Stimulated activated CD8-positive, alpha-beta memory T cell treated with anti-CD3 and anti-CD28 coated beads, Interleukin-7, amount 100 ng/mL, for 4 hours (primary cell): Measurements from ENCODE around the gene IGSF8.
"Not testable (repeated sequence)": the region's sequence is repeated elsewhere in the genome, so short reads cannot be mapped to it uniquely, and the experiment has no call there.

Experiments
- DNase-seq, 2 donors: peaks; one replicate each; pipeline ENCODE4 v3.0.0-alpha.2; 2020; ENCODE audit warnings: low read depth in 2 of 2

Gene IGSF8

DNA sequence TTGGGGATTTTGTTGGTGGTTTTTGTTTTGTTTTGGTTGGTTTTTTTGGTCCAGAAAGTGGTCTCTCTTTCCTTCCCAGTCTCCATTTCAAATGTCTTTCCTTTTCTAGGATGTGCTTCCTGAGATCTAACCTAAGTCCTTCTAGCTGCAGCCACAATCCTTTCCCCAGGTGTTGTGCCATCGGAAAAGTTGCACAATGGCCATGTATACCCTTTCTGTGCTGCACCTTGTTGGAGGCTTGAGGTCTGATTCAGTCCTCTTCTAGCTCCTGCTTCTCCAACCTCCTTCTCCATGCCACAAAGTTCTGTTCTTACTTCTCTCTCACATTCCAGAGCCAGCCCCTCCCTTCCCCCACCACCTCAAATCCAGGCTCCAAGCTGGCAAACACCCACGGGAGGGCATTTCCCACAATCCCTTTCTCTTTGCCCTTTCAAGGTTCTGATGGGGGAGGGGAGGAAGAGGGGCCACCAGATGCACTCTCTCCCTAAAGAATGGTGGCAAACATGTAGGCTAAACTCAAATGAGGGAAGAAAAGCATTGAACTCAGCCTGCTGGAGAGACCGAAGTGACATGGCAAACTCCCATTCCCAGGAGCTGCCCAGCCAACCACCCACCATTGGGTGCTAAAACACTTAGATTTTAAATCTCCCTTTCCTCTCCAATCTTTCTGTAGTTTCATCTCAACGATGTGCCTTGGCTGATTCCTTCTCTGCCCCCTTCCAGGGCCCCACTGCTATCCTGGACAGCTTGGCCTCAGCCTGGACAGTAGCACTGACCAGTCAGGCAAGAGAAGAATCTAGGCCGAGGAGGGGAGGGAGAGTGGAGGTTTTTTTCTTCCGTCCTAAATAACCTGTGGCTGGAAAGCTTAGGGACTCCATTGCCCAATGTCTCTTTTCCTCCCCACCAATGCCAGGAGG is 31.3 kb downstream of the IGSF8 start:
- DNase-seq, result no peak

DNA sequence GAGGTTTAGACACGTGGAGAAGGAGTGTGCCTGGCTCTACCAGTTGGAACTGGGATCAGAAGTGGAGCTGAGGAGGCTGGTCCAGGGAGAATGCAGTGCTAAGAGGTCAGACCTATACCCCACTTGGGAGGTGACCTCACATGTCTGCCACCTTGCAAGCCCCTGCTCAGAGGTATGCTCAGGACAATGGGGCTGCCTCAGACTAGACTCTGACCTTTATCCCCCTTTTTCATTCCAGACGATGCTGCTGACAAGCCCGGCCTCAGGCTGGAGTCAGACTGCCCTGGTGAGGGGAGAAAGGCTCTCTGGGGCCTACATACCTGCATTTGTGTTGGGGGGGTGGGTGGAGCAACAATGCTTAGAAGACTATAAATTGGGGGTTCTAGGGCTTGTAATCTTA is 33.7 kb downstream of the IGSF8 start:
- no peak for DNase-seq

DNA sequence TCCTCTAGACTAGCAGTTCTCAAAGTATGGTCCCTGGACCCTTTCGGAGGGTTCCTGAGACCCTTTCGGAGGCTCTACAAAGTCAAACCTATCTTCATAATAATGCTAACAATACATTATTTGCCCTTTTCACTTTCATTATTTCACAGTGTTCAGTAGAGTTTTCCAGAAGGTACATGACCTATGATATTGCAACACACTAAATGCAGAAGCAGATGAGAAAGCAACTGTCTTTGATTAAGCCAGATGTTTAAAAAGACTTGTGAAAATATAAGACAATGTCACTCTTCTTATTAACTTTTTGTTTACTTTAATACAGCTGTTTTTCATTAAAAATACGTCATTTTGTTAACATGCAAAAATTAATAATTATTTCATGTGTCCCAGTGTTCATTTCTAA is 34.3 kb downstream of the IGSF8 start:
- DNase-seq, result no peak

DNA sequence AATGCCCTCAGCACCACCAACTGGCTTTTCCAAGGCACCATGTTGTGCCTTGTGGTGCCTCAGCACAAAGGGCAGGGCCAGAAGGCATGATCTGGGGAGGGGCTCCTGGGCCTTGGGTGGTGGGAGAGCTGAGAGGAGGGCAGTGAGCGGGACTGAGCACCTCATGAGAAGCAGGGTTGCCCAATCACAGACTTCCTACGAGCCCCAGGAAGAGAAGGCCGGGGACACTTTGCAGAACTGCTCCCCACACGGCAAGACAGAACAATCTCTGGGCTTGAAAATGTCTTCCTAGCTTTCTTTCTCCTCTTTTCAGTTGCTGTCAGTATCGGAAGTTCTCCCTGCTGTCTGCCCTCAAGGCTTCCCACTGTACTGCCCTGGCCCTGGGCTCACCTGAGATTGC is 35.2 kb downstream of the IGSF8 start:
- DNase-seq, result no peak

DNA sequence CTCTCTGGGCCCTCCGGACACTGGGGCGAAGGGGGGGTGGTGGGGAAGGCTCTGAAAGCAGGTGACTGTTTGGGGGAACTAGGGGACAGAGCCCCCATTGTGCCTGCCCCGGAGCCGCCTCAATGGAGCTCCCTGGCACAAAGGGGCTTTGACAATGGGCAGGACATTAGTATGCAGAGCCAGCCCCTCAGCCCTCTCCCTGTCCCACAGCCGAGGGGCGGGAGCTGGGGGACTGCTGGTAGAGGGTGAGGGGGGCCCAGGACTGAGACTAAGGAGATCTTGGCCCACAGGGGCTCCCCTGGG is 36.2 kb downstream of the IGSF8 start:
- no peak for DNase-seq

DNA sequence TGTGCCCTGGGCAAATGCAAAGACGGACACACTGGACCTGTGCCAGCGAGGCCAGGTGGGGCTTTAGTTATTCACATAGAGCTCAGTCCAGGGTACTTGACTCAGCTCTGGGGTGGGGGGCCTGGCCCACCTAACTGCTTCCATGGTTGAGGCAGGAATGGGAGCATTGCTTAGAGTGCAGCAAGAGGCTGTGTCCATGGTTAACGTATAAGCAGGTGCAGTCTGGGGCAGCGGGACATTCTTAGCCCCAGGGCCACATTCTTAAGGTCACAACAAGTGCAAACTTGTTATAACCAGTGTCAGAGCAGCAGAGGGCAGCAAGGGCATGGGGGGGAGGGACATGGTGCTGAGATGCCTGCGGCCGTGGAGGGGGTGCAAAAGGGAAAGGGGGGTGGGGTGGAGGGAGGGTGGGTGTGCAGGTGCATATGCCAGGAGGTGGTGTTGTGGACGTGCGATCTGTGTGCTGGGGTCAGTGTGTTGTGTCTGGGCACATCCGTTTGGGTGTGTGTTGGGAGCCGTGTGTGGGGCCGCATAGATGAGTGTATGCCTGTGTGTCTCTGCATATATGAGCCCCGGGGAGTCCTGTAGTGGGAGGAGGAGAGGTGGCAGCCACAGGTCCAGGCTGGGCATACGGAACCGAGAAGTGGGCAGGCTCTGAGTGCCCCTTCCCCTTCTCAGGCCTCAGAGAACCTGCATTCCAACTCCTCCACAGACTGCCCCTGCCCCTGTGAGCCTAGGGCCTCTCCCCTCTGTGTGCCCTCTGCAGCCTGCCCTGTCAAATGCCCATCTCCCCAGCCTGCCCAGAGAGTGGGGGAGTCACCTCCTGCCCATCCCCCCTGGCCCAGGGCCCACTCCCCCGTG is 36.8 kb downstream of the IGSF8 start:
- no peak for DNase-seq

DNA sequence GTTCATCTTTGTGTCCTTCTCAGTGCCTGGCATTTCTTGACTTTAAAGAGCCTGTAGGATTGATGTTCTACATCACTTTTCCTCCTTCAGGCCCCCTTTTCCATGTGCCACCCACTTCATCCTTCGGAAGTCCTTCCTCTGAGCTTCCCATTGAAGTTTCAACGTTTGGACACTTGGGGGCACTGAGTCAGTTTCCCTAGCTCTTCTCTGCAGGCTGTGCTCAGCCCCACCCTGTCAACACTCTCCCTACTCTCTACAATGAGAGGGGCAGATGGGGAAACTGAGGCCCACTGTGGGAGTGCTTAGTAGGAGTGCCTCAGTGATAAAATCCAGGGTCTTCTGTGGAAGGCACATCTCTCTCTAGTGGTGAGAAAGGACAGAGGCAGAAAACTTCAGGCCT is 40.3 kb downstream of the IGSF8 start:
- DNase-seq, result no peak

DNA sequence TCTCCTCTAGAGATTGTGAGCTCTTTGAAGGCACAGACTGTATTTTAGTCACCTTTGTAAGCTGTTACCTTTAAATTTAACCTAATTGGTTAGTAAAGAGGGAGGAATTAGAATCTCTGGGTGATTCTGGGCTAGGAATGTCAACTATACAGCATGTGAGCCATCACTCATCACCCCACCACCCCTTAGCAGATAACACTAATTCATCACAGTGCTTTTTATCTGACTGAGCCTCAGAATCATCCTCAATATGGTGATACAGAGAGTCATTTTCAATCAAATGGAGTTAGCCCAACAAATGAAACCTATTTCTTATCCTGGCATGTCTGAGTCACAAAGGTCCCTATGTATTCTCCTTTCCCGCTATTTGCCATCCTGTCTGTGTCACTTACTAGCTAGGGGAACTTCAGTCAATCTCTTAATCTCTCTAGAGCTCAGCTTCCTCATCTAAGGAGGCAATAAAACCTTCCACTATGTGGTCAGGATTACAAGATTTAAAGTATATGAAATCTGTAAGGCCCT is 41.7 kb downstream of the IGSF8 start:
- DNase-seq, result no peak

DNA sequence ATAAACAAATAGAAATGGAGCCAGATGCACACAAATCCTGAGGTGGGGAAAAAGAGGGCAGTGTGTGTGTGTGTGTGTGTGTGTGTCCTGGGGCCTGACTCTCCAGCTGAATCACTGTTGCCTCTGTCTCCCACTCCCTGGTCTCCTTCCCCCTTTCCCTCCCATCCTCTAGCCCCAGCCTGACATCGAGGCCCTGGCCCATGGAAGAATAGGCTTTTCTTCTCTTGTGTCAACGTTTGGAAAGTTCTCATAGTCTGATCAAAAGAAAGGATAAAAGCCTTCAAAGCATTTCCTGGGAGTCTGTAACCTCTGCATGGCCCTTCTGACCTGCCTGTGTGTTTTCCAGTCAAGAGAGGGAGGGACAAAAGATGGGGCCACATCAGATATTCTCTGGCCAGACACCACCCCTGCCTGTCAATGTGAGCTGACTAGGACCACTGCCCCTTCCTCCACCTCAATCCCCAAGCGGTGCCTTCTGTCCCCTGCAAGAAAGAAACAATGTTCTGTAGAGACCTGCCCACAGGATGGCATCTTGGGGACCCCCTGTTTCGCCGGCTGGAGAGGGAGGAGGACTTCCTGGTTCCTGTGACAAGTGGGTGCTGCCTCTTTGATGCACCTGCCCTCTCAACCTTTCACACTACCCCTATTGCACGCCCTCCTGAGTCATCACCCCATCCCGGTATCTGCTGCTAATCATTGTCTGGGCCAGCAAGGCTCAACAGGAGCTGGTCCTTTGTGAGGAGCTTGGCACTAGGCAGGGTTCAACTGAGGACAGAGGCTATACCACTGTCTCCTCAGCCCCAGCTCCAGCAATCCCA is 44.7 kb downstream of the IGSF8 start:
- no peak for DNase-seq

DNA sequence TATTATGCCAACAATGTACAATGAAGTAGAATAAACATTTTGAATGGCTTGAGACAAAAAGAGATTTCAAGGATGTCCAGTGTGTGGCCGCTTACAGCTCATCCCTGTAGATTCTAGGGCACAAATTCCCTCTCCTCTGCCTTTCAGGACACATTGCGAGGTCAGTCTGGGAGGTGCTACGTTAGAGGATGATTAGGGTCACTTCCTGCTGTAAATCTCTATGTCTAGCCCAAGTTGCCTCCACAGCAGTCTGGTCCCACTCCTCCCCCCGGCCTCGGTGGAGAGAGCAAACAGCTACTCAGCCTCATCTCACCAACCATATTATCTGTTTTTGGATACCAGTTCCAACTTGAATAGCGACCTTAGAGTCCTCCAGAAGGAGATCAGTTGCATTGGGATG is 45.5 kb downstream of the IGSF8 start:
- no peak for DNase-seq

DNA sequence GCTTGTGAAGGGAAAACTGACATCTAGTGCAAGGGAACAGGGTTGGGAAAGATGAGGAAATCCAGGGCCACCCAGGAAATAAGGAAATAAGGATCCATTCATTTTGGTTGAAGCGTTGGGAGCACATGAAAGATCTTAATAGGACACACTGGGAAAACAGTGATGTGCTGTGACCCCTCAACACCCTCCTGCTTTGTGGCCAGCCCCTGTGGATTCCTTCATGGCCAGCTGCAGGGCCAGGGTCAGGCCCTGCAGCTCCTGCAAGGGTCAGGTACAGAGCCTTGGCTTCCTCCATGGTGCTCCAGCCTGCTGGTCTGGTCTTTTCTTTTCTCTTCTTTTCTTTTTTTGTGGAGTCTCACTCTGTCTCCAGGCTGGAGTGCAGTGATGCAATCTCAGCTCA is 47.8 kb downstream of the IGSF8 start:
- no peak for DNase-seq

DNA sequence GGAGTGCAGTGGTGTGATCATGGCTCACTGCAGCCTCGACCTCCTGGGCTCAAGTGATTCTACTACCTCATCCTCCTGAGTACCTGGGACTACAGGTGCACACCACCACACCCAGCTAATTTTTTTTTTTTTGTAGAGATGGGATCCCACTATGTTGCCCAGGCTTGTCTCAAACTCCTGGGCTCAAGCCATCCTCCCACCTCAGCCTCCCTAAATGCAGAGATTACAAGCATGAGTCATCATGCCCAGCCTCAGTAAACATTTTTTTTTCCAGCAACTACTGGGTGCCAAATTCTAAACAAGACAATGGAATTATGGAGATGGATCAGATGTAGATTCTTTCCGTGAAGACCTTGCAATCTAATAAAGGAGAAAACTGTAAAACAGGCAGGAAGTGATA is 48.2 kb downstream of the IGSF8 start:
- DNase-seq, result not testable (repeated sequence)

DNA sequence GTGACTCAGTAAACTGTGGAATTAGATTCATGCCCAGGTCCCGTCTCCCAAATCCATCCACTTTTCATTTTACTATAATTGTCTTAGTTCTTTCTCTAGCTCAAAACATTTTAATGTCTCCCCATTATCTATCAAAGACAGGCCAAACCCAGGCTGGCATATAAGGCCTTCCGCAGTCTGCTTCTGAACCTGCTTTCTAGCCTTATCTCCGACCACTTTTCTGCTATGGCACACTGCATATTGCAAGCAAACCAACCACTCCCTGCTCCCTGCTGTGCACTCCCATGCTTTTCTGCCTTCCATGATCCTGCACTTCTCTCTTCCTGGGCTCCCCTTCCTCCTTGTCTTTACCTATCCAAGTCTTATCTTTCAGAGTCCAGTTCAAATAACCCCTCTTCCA is 49.3 kb downstream of the IGSF8 start:
- no peak for DNase-seq

DNA sequence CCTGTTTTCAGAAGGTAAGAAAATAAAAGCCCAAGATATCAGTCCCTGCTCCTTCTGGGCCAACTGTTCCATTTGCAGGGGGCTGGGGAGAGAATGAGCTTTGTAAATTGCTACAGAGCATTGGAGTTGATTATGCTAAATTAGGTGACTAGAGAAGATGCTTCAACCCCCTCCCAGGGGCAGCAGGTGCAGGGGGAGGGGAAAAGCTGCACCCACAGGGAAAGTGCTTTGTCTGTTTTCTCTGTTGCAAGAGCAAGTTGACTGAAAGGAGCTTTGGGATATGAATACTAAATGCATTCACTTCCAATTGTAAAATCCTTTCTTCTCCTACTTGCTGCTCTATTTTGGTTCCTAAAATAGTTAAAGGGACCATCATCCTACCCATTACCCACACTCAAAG is 50.1 kb downstream of the IGSF8 start:
- DNase-seq, result no peak

DNA sequence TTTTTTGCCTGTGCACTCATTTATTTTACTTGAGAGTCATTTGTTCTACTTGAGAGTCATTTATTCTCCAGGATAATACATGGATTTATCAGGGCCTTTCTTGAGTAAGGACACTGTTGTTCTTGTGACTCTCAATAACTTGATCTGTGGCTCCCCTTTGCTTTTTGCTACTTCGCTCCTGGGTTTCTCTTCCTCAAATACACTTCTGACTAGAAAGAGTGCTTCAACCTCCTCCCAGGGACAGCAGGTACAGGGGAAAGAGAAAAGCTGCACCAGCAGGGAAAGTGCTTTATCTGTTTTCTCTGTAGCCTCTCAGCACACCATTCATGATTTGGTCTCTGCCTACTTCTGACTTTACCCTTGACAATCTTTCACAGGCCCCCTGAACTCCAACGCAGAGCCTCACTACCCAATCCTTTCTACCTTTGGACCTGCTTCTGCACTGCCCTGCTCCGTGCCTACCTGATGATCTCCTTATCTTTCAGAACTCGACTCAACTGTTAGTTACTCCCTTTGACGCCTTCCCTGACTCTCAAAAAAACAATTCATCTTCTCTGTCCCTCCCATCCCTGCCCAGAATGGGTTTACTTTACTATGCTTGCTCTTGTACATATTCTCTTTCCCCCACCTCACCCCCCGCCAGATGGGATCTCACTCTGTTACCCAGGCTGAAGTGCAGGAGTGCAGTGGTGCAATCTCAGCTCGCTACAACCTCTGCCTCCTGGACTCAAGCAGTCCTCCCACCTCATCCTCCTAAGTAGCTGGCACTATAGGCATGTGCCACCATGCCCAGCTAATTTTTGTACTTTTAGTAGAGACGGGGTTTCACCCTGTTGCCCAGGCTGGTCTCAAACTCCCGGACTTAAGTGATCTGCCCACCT is 51.1 kb downstream of the IGSF8 start:
- no peak for DNase-seq

DNA sequence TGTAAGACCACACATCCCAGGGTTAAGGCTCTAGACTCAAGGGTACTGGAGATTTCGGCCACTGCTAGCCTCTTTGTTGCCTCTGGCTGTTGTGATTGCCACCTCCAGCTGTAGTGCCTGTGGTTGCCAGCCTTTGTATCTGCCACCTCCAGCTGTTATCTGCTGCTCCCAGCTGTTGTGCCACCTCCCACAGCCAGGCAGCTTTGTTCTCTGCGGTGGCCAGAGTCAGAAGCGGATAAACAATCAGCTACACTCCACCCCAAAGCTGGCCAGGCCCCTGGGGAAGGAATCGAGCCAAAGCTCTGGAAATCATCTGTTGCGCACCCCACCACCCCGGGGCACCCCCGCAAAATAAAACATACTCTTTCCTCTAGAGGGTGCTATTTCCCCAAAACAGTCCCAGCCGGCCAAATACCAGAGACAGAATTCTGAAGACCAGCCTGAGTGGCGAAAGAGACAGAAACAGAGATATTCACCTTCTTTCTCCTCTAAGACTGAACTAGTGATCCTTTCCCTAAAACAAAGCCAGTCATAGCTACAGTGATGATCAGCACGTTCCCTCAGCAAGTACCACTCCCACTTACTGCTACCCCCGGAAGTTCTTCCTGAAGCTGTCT is 51.8 kb downstream of the IGSF8 start:
- DNase-seq, result peak in 1 of 2 donors; percentile 15

DNA sequence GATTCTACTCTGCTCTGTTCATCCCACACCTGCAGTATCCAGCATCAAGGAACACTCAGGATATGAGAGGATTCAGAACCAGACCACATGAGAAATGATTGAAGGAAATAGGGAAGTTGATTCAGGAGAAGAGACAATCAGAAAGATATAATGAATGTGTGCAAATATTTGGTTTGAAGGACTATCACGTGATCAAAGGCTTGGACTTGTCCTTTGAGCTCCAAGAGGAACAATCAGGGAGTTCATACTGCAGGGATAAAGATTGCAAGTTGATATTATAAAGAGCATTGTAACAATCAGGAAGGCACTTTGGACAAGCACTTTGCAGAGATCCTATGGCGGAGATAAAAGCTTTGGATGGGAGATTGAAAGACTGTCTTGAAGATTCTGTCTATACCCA is 52.8 kb downstream of the IGSF8 start:
- no peak for DNase-seq

DNA sequence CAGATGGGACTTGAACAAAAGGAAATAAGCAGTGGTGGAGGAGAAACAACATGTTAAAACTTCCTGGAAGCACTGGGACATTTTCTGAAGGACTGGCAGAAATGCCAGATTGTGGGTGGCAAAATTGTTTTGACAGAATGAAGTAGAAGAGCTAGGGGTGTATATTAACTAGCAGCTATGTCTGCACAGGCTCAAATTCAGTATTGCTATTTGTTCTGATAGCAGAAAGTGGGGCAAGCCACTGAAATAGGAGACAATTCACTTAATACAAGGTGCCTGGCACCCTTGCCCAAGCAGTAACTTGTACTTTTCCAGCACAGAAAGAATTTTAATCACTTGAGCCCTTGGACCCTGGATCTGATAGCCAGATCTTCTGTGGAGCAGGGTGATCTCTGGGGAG is 54.9 kb downstream of the IGSF8 start:
- DNase-seq, result no peak
